ENCODE results near the gene CFAP97.
"Not testable (repeated sequence)": the region's sequence is repeated elsewhere in the genome, so short reads cannot be mapped to it uniquely, and the experiment has no call there.

The CFAP97 gene

DNA sequence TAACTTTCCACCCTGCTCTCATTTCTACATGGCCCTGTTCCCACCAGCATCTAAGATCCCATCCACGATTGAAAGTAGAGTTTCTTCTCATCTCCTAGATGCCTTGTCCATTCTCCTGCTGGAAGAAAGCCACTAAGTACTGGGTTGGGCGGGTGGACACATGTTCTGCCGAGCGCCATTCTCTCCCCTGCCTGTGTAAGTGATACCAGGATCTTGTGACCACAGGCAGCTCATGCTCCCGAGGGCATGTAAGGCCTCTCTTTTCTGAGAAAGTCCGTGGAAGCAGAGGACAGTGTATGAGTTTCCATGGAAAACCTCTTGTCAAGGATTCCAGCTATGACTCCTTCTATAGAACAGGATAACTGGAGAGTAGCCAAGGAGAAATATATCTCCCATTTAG lies 64.1 kb downstream of the CFAP97 start:
- no peak for DNase-seq (ENCODE audit: low read depth)

DNA sequence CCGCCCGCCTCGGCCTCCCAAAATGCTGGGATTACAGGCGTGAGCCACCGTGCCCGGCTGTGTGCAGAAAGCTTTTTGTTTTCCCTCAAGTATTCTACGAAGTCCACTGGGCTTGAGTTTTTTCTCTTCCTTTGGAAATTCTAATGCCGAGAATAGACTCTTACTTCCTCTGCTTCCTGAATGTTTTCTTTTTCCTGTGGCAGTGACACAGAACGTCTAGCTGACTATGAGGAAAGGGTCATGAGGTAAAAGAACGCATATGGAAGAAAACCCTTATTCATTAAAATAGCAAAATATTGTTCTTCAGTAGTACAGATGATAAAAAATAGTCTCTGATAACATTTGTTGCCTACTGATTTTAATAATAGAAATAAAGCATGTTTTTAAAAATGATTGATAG lies 65.6 kb downstream of the CFAP97 start:
- DNase-seq (ENCODE audit: low read depth) = no peak

DNA sequence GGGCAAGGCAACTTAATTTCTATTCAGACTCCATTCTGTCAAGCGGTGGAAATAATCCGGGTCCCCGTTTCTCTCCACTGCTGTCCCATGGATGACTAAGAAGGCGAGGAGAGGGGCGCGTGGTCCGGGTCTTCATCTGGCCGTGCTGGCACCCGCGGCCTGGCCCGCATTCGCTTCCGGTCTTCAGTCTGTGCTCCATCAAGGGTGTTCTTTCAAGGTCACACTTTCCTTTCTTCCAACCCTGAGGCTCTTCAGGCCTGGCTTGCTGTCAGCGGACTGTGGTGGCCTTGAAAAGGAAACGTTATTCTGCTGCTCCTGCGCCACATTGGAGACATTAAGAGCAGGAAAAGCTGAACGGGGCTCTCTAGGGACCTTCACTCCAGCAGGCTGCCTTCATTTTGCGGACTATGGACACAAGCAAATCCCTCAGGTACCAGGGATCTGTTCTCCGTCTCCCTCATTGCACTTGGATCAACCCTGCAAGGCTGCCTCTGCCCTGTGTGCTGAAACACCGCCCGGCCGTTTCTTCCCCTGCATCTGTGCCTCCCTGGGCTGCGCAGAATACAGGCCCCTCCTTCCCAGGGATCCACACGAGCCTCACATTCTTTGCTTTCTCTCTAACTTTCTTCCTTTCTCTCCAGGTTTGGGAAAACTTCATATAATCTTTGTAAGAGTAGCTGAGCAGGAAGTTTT lies 66.4 kb downstream of the CFAP97 start:
- no peak for DNase-seq (ENCODE audit: low read depth)

DNA sequence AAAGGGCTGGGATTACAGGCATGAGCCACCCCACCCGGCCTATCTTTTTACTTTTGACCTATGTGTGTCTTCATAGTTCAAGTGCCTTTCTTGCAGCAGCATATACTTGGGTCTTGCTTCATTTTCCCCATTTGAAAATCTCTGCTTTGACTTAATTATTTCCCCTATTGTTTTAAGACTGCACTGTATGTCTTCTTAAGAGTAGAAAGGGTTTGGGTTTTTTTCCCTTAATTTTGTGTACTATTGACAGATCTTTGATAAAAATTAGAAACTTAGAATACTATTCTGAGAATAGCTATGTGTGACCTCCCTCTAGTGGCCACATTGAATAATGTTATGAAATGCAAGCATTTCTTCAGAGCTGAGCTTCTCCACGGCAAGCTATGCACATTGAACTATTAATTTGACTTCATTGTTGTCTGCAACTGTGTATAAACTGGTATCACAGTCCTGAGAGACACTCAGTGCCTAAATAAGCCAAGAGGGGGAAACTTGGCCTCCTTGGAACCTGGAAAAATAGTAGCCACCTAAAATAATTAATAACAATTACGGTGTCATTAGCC lies 69.4 kb downstream of the CFAP97 start:
- DNase-seq (ENCODE audit: low read depth) = no peak

DNA sequence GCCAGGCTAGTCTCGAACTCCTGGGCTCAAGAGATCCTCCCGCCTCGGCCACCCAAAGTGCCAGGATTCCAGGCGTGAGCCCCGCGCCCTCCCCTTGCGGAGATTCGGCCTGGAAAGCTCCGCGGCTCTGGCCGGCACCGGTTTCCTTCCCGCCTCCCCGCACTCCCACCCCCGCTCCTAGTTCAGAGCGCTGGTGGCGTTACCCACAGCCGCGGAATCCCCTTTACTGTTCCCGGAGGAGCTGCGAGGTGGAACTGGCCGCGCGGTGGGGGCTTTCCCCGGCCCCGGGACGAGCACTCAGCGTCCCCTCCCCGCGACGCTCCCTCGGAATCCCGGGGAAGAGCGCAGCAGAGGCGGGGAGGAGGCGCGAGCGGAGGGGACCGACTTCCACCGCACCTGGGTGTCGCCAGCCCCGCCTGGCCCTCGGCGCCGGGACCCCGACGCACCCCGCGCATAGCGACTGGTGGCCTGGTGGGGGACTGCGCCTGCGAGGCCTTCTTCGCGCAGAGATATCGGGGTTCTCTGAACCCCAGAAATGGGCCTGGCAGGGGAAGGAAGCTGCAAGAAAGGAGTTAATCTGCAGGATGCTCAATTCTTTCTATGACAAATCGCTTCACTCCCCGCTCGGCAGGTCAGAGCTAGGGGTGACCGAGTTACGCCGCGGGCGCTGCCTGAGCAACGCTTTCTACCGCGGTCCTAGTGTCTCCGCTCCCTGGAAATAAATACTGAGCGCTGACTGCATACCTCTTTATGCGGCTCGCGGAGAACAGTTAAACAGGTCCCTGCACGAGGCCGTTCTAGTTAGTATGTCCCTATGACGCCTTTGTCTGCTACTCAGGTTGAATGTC lies 75.3 kb downstream of the CFAP97 start:
- DNase-seq (ENCODE audit: low read depth) = no peak

DNA sequence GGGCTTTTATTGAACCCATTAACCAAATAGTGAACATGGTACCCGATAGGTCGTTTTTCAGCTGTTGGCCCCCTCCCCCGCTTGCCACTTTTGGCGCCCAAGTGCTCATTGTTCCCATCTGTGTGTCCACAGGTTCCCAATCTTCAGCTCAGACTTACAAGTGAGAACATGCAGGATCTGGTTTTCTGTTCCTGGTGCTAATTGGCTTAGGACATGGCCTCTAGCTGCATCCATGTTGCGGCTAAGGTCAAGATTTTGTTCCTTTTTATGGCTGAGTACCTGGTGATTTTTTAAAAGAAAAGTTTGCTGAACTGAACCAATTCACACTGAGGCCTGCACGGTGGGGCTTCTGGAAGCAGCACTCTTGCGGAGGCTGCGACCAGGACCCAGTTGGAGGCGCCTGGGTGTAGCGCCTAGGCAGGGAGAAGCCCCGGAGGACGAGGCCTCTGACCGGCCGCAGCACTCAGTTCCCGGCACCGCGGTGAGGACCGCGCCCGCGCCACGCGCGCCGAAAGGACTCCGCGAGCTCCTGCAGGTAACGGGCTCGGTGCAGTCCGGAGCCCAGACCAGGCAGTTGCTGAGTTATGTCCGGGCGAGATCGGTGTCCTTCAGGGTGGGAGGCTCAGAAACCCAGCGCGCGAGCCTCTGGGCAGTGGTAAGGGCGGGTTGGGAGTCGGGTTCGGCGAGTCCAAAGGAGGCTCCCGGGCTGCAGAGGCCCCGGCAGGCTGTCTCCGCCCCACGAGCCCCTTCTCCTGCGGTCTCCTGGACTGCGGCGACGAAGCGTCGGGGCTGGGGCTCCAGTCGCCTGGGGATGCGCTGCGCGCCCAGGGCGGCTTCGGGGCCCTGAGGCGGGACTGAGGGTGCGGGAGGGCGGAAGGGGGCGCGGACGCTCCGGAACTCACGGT lies 76.5 kb downstream of the CFAP97 start:
- no peak for DNase-seq (ENCODE audit: low read depth)

DNA sequence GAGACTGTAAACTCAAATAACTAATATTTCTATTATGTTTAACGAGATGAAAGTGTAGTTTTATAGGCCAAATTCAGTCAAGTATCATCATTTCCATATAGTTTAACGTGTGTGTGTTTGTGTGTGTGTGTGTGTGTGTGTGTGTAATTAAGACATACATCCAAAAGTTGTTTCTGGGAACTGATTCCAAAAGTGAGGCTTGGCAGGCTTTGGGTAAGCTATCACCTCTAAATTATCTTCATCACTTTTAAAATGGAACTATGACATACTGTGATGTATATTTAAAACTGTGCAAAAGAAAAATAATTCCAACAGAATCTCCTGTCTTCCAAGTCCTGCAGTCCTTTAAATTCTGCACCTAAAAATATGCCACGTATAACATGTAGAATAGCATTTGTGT lies 79.8 kb downstream of the CFAP97 start:
- DNase-seq (ENCODE audit: low read depth) = no peak

DNA sequence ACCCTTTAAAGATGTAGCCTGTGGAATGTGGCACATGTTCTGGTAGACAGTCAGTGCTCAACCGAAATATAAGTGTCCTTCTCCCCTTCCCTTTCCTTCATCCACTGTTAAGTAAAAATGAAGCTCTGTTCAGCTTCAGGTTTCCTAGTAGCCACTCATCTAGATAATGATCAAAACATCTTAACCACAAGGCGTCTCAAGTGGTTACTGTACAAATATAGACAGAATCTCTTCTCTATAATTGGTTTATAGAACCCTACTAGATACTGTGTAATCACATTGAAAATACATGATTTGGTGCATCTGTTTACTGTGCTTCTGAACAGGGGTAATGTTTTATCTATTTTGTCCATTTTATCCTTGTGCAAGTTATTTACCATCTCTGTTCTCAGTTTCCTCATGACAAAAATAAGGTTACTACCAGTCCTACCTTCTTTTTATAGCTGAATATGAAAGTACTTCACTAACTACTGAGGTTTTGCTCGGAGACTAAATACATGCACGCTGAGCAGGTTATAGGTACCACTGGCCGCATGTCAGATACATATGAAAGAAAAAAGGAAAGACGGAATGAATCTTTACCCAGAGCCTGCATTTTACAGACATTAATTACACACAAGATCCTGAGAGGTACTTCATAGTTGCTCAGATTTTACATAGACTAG lies 81.0 kb downstream of the CFAP97 start:
- DNase-seq (ENCODE audit: low read depth) = no peak

DNA sequence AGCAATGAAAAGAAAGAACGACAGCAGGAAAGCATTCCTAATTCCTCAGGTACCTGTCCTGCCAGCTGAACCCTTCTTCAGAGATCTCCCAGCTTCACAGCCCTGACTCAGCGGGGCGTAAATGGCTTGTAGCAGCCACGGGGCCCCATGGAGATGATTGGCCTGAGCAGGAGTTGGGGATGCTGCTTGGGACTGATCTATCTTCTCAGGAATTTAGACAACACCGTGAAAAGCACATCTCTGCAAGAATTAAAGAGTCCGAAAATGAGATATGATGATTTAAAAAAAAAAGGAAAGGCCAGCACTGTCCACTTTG lies 83.2 kb downstream of the CFAP97 start:
- no peak for DNase-seq (ENCODE audit: low read depth)

DNA sequence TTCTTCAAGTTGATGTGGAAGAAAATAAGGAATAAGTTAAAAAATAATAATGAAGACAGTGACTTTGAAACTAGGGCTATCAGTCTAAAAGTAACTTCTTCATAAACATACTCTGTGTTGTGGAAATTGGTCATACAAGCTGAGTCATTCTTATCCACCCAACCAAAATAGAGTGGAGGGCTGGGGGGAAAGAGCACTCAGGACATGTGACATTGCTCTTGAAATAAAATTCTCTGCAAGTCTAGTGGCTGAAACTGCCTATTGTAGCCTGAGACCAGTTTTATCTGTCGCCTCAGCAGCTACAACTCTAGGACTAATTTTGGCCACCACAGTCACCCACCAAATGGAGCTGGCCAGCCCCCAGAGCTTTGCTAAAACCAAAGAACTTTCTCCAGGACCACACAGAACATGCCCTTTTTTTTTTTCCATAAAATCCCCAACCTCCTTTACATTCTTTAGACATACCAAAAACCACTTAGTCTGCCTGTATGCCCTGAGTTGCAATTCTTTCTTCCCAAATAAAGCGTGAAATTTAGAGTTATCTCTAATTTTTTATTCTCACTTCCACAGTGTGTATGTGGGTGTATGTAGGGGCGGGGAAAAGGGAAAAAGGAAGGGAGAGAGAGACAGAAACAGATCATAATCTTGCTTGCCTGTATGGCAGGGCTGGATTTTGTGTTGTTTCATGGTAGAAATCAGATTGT lies 83.7 kb downstream of the CFAP97 start:
- DNase-seq (ENCODE audit: low read depth) = no peak

DNA sequence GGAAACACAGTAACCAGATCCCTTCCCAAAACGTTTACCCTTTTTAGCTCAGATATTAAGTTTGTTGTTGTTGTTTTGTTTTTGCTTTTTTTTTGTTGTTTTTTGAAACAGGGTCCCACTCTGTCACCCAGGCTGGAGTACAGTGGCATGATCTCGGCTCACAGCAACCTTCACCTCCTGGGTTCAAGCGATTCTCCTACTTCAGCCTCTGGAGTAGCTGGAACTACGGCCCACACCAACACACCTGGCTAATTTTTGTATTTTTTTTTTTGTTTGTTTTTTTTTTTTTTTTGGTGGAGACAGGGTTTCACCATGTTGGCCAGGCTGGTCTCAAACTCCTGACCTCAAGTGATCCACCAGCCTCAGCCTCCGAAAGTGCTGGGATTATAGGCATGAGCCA lies 84.3 kb downstream of the CFAP97 start:
- DNase-seq (ENCODE audit: low read depth) = not testable (repeated sequence)

DNA sequence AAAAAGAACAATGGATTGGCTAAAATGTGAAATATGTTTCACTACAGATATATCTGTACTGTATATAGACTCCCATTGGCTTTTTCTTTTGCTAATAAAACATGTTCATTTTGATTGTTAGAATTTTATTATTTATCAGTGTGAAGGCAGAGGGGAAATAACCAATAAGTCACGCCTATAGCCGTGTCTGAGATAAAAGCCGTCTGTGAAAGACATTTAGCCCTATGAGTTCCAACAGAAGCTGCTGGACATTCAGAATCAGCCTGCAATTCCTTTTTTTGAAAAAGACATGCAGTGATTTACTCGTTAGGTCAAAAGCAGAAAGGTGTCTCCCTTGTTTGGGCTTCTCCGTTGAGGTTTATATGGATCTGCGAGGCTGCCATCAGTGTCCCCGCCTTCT lies 84.9 kb downstream of the CFAP97 start:
- DNase-seq (ENCODE audit: low read depth) = no peak

DNA sequence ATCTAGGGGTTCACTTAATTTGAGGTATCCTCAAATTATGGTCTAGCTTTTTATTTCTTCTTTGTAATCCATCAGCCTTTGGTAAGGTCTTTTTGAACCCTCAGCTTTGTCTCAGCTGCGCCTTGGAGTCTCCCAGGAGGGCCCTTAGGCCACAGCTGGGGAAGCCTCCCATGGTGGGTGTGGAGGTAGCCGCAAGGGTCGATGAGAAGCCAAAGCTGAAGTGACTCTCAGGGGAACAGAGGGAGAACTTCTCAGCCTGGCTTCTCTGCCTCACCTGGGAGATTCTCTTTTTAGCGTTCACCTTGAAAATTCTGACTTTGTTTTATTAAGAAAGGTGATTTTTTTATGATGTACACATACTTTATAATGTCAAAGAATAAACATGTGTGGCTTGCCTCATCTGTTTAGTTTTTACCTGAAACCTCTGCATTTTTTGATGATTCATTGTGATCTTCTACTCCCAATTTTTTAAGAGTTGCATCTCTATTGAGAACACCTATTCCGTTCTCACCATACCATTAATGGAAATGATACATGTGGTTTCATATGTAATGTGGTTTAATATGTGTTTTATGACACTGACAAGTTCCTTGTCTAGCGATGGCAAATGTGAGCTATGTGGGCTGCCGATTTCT lies 86.4 kb downstream of the CFAP97 start:
- DNase-seq (ENCODE audit: low read depth) = no peak

DNA sequence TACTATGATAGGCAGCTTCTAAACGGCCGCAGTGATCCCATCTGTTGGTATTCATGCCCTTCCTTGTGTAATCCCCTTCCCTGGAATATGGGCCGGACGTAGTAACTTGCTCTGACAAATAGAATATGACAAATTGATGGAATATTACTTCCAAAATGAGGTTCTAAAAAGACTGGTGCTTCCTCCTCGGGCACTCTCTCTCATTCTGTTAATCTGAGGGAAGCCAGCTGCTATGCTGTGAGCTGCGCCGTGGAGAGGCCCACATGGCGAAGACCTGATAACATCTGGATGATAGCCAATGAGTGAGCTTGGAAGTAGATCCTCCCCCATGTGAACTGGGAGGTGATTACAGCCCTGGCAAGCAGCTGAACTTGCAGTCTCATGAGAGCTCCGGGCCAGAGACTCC lies 88.0 kb downstream of the CFAP97 start:
- no peak for DNase-seq (ENCODE audit: low read depth)

DNA sequence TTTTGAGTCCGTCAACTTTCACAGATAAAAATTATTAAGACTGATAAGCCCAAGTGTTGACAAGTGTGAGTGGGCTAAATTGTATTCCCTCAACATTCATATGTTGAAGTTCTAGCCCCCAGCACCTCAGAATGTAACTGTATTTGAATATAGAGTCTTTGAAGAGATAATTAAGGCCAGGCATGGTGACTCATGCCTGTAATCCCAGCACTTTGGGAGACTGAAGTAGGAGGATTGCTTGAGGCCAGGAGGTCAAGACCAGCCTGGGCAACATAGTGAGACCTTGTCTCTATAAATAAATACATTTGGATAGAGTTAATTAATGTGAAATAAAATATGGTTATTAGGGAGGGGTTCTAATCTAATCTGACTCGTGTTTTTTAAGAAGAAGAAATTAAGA lies 90.5 kb downstream of the CFAP97 start:
- no peak for DNase-seq (ENCODE audit: low read depth)

DNA sequence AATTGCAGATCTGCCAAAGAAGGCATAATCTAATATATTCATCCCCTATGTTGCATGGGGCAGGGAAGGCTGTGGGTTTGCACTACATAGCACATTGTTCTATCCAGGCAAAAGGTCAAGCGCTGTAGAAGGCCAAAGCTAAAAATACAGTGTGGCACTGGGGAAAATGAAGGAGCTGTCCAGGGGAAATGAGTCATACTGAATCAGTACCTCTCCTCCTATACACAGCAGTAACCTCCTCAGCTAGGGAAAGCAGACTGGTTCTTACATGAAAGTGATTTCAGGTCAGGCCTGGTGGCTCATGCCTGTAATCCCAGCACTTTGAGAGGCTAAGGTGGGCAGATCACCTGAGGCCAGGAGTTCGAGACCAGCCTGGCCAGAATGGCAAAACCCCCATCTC lies 91.7 kb downstream of the CFAP97 start:
- no peak for DNase-seq (ENCODE audit: low read depth)

DNA sequence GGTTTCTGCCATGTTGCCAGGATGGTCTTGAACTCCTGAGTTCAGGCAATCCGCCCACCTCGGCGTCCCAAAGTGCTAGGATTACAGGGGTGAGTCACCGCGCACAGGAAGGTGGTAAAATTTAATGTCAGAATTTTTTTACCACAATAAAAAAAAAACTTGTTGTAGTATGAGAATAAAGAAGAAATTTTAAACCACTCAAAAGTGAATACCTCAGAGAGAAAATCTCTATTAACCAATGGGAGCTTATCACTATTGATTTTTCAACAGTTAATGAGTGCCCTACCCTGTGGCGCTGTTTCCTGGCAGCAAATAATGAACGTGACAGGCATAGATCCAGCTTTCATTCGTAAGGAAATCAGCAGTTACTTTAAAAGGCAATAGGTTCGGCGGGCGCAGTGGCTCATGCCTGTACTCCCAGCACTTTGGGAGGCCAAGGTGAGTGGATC lies 93.4 kb downstream of the CFAP97 start:
- DNase-seq (ENCODE audit: low read depth) = no peak

DNA sequence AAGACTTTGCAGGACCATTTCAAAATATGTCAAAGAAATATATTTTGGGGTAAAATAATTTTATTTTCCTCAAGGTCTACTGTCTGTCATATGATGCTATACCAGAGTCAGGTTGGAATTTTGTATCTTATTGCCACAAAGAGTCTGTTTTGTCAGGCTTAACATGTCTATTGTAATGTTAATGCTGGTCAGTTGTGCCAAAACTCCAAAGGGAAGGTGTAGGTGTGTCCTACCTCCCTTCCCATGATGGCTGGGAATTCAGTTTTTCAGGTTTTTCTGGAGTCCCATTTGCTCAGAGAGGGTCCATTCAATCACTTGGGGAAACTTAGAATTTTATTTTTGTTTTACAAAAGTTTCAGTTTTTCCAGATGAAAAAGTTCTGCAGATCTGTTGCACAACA lies 94.1 kb downstream of the CFAP97 start:
- DNase-seq (ENCODE audit: low read depth) = no peak

All from stimulated activated CD8-positive, alpha-beta memory T cell treated with anti-CD3 and anti-CD28 coated beads, Interleukin-7, amount 100 ng/mL, for 24 hours (primary cell).